ENCODE results near the gene MORN1. TPM values are rescaled to one million over a fixed set of nuclear protein-coding genes. Genes with fewer than 3 reads are reported as not detected.

MORN1 gene
- total and polyA plus RNA-seq, 12 donors = 1.2 to 7.6 (median 5.2) TPM

DNA sequence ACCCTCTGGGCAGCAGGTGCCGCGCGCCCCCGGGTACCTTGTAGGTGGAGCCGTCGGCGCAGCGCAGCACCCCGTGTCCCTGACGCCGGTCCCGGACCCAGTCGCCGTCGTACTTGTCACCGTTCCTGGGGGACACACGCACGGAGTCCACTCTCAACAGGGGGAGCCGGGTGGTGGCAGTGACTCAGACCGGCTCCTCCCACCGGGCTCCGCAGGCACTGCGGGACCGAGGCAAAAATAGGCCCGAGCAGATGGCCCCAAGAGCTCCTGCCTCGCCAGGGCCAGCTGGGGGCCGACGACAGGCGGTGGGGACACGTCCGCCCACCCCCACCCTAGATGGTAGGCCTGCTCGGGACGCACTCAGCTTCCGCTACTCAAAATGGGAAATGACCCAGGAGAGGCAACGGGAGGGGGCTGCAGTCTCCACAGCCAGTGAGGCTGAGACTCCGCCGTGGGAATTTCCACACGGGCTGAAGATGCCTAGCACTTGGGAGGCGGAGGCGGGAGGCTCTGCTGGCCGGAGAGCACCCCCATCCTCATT lies 6.3 kb downstream of the MORN1 start:
- TF ChIP-seq, protein P1, sequence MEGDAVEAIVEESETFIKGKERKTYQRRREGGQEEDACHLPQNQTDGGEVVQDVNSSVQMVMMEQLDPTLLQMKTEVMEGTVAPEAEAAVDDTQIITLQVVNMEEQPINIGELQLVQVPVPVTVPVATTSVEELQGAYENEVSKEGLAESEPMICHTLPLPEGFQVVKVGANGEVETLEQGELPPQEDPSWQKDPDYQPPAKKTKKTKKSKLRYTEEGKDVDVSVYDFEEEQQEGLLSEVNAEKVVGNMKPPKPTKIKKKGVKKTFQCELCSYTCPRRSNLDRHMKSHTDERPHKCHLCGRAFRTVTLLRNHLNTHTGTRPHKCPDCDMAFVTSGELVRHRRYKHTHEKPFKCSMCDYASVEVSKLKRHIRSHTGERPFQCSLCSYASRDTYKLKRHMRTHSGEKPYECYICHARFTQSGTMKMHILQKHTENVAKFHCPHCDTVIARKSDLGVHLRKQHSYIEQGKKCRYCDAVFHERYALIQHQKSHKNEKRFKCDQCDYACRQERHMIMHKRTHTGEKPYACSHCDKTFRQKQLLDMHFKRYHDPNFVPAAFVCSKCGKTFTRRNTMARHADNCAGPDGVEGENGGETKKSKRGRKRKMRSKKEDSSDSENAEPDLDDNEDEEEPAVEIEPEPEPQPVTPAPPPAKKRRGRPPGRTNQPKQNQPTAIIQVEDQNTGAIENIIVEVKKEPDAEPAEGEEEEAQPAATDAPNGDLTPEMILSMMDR (IDR thresholded peaks at IDR 0.05) = no peak
- WGBS, 2 donors = 68 to 70% methylated on average over 41 of the region's 41 CpGs
- intact Hi-C loops (cut with DNase I) = loop anchor here in 6 of 10 donors (1.0 to 10.0 kb wide), 5 partner anchors 63 to 253 kb away; no protein-coding TSS in a partner anchor
- no peak for ATAC-seq
- Histone ChIP-seq H3K9me3 (no peaks in the 10 kb centered on the region), H3K27me3 (no peaks in the 10 kb centered on the region), H3K36me3 (peaks cover 0 to 8% (median 0%) of the 10 kb centered on the region in 9 donors), H3K4me3 (no peak overlapping the region), H3K4me1 (peaks cover 4 to 15% (median 13%) of the 10 kb centered on the region in 9 donors), H3K27ac (no peak overlapping the region)
- DNase-seq = no peak

DNA sequence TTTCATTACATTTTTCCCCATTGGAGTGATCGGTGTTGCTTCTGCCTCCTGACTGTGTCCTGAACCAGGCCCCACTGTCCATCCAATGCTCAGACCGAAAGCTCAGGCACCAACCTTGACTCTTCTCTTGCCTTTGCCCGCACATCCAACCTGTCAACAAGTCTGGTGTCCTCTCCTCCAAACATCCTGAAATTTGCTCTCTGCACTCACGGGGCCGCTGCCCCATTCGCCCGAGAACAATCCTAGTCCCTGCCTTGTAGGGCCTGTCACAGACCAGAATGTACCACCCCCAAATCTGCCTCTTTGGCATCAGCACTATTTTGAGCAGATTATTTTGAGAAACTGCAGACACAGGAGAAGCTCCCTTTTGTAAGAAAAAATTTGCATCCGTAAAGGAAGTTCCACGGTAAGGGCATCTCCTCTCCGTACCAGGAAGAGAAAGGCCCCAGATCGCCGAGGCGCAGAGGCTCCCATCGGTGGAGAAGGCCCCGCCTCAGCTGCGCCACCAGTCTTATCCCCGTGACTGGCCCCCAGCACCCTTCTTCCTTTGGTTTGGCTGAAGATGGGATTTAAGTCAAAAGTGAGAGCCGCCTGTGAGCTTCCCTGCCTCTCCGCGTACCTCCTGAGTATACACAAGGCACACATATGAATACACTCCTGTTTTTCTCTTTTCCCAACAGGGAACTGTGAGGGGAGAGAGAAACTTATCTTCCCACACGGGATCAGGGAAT lies 7.1 kb downstream of the MORN1 start:
- H3K27ac ChIP-seq = no peak overlapping the region
- intact Hi-C loops (cut with DNase I) = loop anchor here in 6 of 10 donors (1.0 to 10.0 kb wide), 5 partner anchors 62 to 252 kb away; no protein-coding TSS in a partner anchor
- H3K4me1 ChIP-seq = peaks cover 4 to 14% (median 12%) of the 10 kb centered on the region in 9 donors
- DNase-seq (no peak), ATAC-seq (no peak)
- no peaks in the 10 kb centered on the region for H3K27me3 ChIP-seq
- 92 to 94% methylated on average over 21 of the region's 21 CpGs for WGBS, 2 donors
- no peak overlapping the region for H3K4me3 ChIP-seq
- TF ChIP-seq, protein P1 (IDR thresholded peaks at IDR 0.05) = no peak
- H3K36me3 ChIP-seq = peaks cover 0 to 8% (median 0%) of the 10 kb centered on the region in 9 donors
- no peaks in the 10 kb centered on the region for H3K9me3 ChIP-seq

DNA sequence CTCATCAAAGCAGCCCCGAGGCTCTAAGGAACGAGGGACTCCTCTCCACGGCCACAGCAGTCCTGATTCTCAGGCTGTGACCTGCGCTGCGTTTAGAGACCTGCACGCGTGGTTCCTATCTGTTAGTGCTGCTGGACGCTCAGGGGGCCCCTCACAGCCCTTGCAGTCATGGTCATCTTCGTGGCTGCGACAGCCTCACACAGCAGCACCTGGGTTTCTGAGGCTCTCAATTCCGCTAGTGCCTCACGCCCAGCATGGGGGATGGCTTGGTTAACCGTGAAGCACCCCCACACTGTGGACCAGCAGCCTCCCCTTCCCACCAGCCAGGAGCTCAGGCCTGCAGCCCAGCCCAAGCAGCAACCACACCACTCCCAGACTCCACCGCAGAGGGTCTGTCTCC lies 7.8 kb downstream of the MORN1 start:
- 87 to 95% methylated on average over 14 of the region's 14 CpGs for WGBS, 2 donors
- no peaks in the 10 kb centered on the region for H3K9me3 ChIP-seq
- H3K4me1 ChIP-seq = peaks cover 4 to 14% (median 12%) of the 10 kb centered on the region in 9 donors
- peak in 1 of 2 donors; percentile 4 for DNase-seq
- no peaks in the 10 kb centered on the region for H3K27me3 ChIP-seq
- no peak for ATAC-seq
- intact Hi-C loops (cut with DNase I) = loop anchor here in 7 of 10 donors (2.0 to 10.0 kb wide), 6 partner anchors 61 to 251 kb away; partner anchors contain the start of gene FAAP20 (in 1 of the 7)
- peaks cover 0 to 8% (median 0%) of the 10 kb centered on the region in 9 donors for H3K36me3 ChIP-seq
- TF ChIP-seq, protein P1 (IDR thresholded peaks at IDR 0.05) = no peak
- H3K27ac ChIP-seq = no peak overlapping the region
- no peak overlapping the region for H3K4me3 ChIP-seq

DNA sequence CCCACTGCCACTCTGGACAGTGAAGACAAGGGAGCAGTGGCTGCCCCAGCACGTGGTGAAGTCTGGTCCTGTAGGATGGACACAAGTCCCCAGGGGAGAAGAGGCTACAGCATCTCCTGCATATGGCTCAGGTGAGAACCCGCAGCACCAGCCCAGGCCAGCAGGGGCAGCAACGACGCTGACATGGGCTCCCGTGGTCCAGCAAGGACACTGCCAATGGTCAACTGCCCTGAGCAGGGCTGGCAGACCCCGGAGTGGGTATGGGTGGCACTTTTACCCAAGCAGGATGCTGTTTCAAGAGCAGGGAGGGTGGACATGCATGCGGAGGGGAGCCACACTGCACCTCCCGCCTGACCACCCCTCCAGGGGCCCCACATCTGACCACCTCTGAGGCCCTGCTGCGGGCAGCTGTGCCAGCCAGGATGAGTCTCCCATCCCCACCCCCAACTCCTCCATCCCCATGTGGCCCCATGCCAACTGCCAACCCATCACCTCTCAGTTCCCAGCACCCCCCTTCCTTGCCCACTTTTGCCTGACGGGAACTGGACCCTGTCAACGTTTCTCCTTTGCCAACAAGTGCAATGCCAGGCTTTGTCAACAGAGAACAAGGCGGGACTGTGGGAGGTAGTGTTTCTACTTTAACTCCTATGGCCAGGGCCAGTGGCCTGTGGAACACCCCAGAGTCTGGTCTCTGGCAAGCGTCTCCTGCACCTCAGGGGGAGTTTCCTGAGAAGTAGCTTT lies 8.6 kb downstream of the MORN1 start:
- 51 to 55% methylated on average over 13 of the region's 13 CpGs for WGBS, 2 donors
- no peaks in the 10 kb centered on the region for H3K9me3 ChIP-seq
- peaks cover 0 to 6% (median 0%) of the 10 kb centered on the region in 9 donors for H3K36me3 ChIP-seq
- no peak overlapping the region for H3K27ac ChIP-seq
- intact Hi-C loops (cut with DNase I) = loop anchor here in 7 of 10 donors (2.0 to 10.0 kb wide), 6 partner anchors 60 to 250 kb away; partner anchors contain the start of gene FAAP20 (in 1 of the 7)
- H3K4me1 ChIP-seq = peaks cover 4 to 14% (median 12%) of the 10 kb centered on the region in 9 donors
- peak in 1 of 2 donors; percentile 17 for DNase-seq
- TF ChIP-seq, protein P1 (IDR thresholded peaks at IDR 0.05) = peak in 8 of 9 donors; percentile 15 to 50 (median 42)
- ATAC-seq = peak in 6 of 8 donors; percentile 5 to 50 (median 33)
- H3K27me3 ChIP-seq = no peaks in the 10 kb centered on the region
- H3K4me3 ChIP-seq = no peak overlapping the region
